GM18870 (cell line): Measurements from ENCODE around the gene BYSL.

Experiments
- ATAC-seq: cut with Tn5 transposase; IDR thresholded peaks from one replicate; pipeline ENCODE4 v1.9.1; 2021; ENCODE audit warnings: moderate library complexity; ENCODE audit not compliant: unreplicated experiment

BYSL gene

DNA sequence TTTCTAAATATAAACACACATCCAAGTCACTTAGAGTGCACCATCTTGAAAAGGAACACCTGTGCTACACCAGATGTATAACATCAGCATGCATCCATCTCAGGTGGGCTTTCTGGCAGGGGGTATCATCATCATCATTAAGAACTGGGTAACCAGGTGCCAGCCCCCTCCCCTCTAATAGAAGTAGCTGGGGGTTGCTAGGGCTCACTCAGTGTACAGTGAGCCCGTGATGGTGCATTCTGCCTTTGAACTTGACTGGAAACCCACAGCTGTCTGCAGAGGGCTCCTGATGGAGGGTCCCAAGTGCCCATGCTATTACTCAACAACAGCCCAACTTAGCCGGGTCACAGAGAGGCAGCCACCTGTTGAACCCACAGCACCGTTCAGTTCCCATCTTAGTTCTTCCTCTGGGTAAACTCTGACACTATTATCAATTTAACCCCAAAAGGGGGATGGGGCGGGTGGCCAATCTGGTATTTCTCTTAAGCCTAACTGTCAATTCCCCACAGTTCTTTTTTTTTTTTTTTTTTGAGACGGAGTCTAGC is 53.1 kb downstream of the BYSL start:
- no peak for ATAC-seq

DNA sequence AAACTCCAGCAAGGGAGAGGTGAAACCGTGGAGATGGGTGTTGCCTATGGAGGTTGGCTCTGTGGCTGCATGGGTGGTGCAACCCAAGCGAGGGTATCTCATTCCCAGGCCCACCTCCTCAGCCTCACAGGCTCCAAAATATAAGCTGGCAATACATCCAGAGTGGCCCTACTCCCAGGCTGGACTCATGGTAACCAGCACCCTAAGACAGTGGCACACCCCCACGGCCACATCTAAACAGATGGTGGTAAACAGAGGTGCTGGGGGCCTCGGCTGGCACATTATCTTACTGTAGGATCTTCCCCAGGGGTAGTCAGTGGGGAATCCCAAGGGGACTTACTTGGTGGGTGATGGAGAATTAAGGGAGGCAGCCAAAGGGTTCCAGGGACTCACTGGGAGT is 54.0 kb downstream of the BYSL start:
- ATAC-seq, result no peak

DNA sequence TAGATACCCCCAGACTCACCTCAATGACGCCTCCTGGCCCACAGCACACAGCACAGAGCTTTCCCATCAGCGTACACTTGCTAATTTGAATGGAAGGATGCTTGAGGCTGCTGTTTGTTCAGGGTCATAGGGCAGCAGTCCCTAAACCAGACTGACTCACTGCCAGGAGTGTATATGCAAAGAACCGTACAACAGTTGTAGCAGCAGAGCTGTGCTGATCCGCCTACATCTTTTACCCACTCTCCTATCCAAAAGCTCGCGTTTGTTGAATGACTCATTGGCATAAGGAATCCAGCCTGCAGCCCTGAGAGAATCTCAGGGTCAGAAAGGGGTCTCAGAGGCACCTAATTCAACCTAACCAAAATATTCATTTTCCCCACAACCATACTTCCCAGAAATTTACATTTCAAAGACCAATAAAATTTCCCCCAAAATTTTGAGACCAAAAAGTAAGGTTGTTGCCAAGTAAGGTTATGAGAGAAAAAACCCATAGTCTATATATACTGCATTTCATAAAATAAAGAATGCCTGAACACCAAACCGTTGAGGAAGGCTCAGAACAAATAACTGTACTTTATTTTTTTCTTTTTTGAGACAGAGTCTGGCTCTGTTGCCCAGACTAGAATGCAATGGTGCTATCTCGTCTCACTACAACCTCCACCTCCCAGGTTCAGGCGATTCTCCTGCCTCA is 55.6 kb downstream of the BYSL start:
- no peak for ATAC-seq
